ENCODE measurements around the gene ADGRF1. TPM values are rescaled to one million over a fixed set of nuclear protein-coding genes. Genes with fewer than 3 reads are reported as not detected.
"Not testable (repeated sequence)": the region's sequence is repeated elsewhere in the genome, so short reads cannot be mapped to it uniquely, and the experiment has no call there.

Gene ADGRF1
- total RNA-seq, 1 donor from 2014 or later, result not detected

- ATAC-seq (ENCODE audit: poor library complexity) (no peak), DNase-seq (no peak)
- intact Hi-C loops (cut with DNase I), result no loop called here
These were observed 24.3 kb upstream of the ADGRF1 start for GRCh38 chr6:47066418-47066817.

- intact Hi-C loops (cut with DNase I), result no loop called here
- no peak for DNase-seq
- ATAC-seq (ENCODE audit: poor library complexity), result no peak
These were observed 22.1 kb upstream of the ADGRF1 start for GRCh38 chr6:47064274-47064673.

- intact Hi-C loops (cut with DNase I), result no loop called here
- no peak for DNase-seq
- ATAC-seq (ENCODE audit: poor library complexity), result no peak
These were observed 20.2 kb upstream of the ADGRF1 start for GRCh38 chr6:47062346-47062745.

GRCh38 chr6:47061309-47062300 is 19.5 kb upstream of the ADGRF1 start:
- peak; percentile 45 for DNase-seq

GRCh38 chr6:47059216-47059885 is 17.2 kb upstream of the ADGRF1 start:
- no peak for DNase-seq
- intact Hi-C loops (cut with DNase I), result no loop called here
- ATAC-seq (ENCODE audit: poor library complexity), result no peak

More at GRCh38 chr6:47061309-47062300, 19.5 kb upstream of the ADGRF1 start:
- intact Hi-C loops (cut with DNase I), result no loop called here
- ATAC-seq (ENCODE audit: poor library complexity), result peak; percentile 70

GRCh38 chr6:47057830-47058540 is 15.9 kb upstream of the ADGRF1 start:
- intact Hi-C loops (cut with DNase I), result no loop called here
- DNase-seq, result no peak
- no peak for ATAC-seq (ENCODE audit: poor library complexity)

GRCh38 chr6:47056832-47057231 is 14.7 kb upstream of the ADGRF1 start:
- intact Hi-C loops (cut with DNase I), result no loop called here
- ATAC-seq (ENCODE audit: poor library complexity) (no peak), DNase-seq (no peak)

- intact Hi-C loops (cut with DNase I); DNase-seq; ATAC-seq (ENCODE audit: poor library complexity): not testable (repeated sequence)
These were observed 12.2 kb upstream of the ADGRF1 start for GRCh38 chr6:47054302-47054701.

GRCh38 chr6:47048638-47049037 is 6.5 kb upstream of the ADGRF1 start:
- intact Hi-C loops (cut with DNase I), result loop anchor here (2.0 kb wide), 1 partner anchor 200 kb away; no protein-coding TSS in a partner anchor
- ATAC-seq (ENCODE audit: poor library complexity) (no peak), DNase-seq (no peak)

GRCh38 chr6:47047479-47048407 is 5.6 kb upstream of the ADGRF1 start:
- no peak for DNase-seq
- intact Hi-C loops (cut with DNase I), result loop anchor here (2.0 kb wide), 1 partner anchor 199 kb away; no protein-coding TSS in a partner anchor

GRCh38 chr6:47047097-47047478 is 5.0 kb upstream of the ADGRF1 start:
- no peak for ATAC-seq (ENCODE audit: poor library complexity)
- DNase-seq, result no peak
- intact Hi-C loops (cut with DNase I), result no loop called here

More at GRCh38 chr6:47047479-47048407, 5.6 kb upstream of the ADGRF1 start:
- ATAC-seq (ENCODE audit: poor library complexity), result peak; percentile 94

- intact Hi-C loops (cut with DNase I), result no loop called here
- no peak for DNase-seq
- no peak for ATAC-seq (ENCODE audit: poor library complexity)
These were observed 2.3 kb upstream of the ADGRF1 start for GRCh38 chr6:47044397-47044796.

GRCh38 chr6:47043286-47043685 is 1.2 kb upstream of the ADGRF1 start:
- intact Hi-C loops (cut with DNase I), result no loop called here
- ATAC-seq (ENCODE audit: poor library complexity), result no peak
- DNase-seq, result no peak

GRCh38 chr6:47041741-47042140 is 391 bp downstream of the ADGRF1 start:
- no peak for ATAC-seq (ENCODE audit: poor library complexity)
- intact Hi-C loops (cut with DNase I), result no loop called here

GRCh38 chr6:47034926-47035325 is 7.2 kb downstream of the ADGRF1 start:
- peak; percentile 39 for ATAC-seq (ENCODE audit: poor library complexity)
- DNase-seq, result no peak
- intact Hi-C loops (cut with DNase I), result no loop called here

More at GRCh38 chr6:47041741-47042140, 391 bp downstream of the ADGRF1 start:
- no peak for DNase-seq

GRCh38 chr6:47034421-47034820 is 7.7 kb downstream of the ADGRF1 start:
- intact Hi-C loops (cut with DNase I), result no loop called here
- ATAC-seq (ENCODE audit: poor library complexity) (no peak), DNase-seq (no peak)

- no peak for ATAC-seq (ENCODE audit: poor library complexity)
- intact Hi-C loops (cut with DNase I), result no loop called here
These were observed 9.0 kb downstream of the ADGRF1 start for GRCh38 chr6:47032974-47033765.

More at GRCh38 chr6:47032974-47033765, 9.0 kb downstream of the ADGRF1 start:
- peak; percentile 37 for DNase-seq
